Measurements from ENCODE around the gene SEC31B.

The SEC31B gene

DNA sequence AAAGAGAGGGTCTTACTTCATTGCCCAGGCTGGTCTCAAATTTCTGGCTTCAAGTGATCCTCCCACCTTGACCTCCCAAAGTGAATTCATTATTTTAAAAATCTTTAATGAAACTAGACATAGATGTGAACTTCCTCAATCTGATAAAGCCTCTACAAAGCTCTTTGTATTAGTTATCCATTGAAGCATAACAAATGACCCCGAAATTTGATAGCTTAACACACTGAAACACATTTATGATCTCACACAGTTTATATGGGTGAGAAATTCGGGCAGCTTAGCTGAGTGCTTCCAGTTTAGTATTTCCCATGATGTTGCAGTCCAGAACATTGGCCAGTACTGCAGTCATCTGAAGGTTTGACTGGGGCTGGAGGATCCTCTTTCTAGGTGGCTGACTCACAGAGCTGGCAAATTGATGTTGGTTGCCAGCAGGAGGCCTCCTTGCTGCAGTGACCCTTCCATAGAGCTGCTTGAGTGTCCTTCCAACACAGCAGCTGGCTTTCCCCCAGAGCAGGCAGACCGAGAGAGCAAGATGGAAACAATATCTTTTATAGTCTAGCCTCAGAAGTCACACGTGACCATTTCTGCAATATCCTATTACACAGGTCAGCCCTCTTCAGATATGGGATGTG is 73.4 kb downstream of the SEC31B start:
- Histone ChIP-seq H3K27ac (ENCODE audit: low read depth, low read length) (no peak overlapping the region), H2AFZ (ENCODE audit: low read length, unreplicated experiment) (no peak overlapping the region), H3K27me3 (ENCODE audit: insufficient read depth, low read length) (0 out of 2 replicates have a peak, but pooled peaks cover 13% of the 10 kb centered on the region), H3K36me3 (ENCODE audit: insufficient read depth, low read length) (no peaks in the 10 kb centered on the region), H3K4me3 (ENCODE audit: low read depth, low read length) (no peak overlapping the region), H3K4me1 (ENCODE audit: control insufficient read depth, insufficient read depth, low read length, unreplicated experiment) (no peaks in the 10 kb centered on the region), H3K79me2 (ENCODE audit: control insufficient read depth, insufficient read depth, low read length, unreplicated experiment) (no peaks in the 10 kb centered on the region)

DNA sequence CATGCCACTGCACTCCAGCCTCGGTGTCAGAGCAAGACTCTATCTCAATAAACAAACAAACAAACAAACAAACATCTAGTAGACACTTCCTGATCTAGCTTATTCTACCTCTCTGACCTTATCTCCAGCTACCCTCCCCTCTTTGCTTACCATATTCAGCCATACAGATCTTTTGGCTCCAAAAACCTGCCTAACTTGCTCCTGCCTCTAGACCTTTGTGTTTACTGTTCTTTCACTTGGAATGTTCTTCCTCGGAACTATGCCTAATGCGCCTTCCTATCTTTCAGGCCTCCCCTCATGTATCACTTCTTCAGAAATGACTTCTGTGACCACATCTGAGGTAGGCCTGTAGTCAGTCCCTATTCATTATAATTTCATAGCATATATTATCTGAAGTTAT is 77.1 kb downstream of the SEC31B start:
- no peak overlapping the region for H3K4me3 ChIP-seq (ENCODE audit: low read depth, low read length)
- 0 out of 2 replicates have a peak, but pooled peaks cover 13% of the 10 kb centered on the region for H3K27me3 ChIP-seq (ENCODE audit: insufficient read depth, low read length)
- H3K27ac ChIP-seq (ENCODE audit: low read depth, low read length), result no peak overlapping the region
- no peaks in the 10 kb centered on the region for H3K79me2 ChIP-seq (ENCODE audit: control insufficient read depth, insufficient read depth, low read length, unreplicated experiment)
- H3K36me3 ChIP-seq (ENCODE audit: insufficient read depth, low read length), result no peaks in the 10 kb centered on the region
- no peaks in the 10 kb centered on the region for H3K4me1 ChIP-seq (ENCODE audit: control insufficient read depth, insufficient read depth, low read length, unreplicated experiment)
- H2AFZ ChIP-seq (ENCODE audit: low read length, unreplicated experiment), result no peak overlapping the region

DNA sequence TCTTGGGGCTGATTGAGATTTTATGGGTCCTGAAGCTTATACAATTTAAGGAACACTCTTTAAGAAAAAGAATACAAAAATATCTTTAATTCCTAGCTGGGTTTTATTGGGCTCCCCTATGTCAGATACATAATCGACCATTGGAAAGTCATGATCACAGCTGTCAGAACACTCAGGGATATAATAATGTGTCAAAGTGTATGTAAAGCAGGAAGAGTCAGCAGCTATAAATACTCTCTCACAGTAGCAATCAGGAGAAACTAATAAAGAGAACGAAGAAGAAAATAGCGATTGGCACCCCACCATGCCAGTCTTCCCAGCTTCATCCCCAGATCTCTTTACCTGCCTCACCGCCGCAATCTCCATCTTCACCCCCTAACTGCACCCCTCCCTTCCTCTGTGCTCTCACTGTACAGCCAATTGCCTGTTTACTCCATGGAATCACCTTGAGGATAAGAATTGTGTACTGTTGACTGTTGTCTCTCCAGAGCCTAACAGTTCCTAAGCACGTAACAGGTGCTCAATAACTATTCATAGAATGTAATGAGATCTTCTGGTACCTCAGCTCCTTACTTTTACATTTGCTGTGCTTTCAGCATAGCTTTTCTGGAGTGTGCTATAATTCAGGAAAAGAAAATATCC is 80.9 kb downstream of the SEC31B start:
- Histone ChIP-seq H3K27ac (ENCODE audit: low read depth, low read length) (no peak overlapping the region), H3K4me3 (ENCODE audit: low read depth, low read length) (no peak overlapping the region), H3K4me1 (ENCODE audit: control insufficient read depth, insufficient read depth, low read length, unreplicated experiment) (no peaks in the 10 kb centered on the region), H3K36me3 (ENCODE audit: insufficient read depth, low read length) (no peaks in the 10 kb centered on the region), H3K27me3 (ENCODE audit: insufficient read depth, low read length) (0 out of 2 replicates have a peak, but pooled peaks cover 3% of the 10 kb centered on the region), H3K79me2 (ENCODE audit: control insufficient read depth, insufficient read depth, low read length, unreplicated experiment) (no peaks in the 10 kb centered on the region), H2AFZ (ENCODE audit: low read length, unreplicated experiment) (no peak overlapping the region)
